Mesenchymal stem cell (in vitro differentiated cells and primary cell): Measurements from ENCODE around the gene TMEM240.
"Not testable (repeated sequence)": the region's sequence is repeated elsewhere in the genome, so short reads cannot be mapped to it uniquely, and the experiment has no call there.

ENCODE experiments used
- DNase-seq: peaks from one replicate; pipeline ENCODE4 v3.0.0-alpha.2; 2013
- H2AFZ ChIP-seq: one replicate; pipeline ENCODE4 v1.6.1; 2013; ENCODE audit warnings: low read depth, mild to moderate bottlenecking, control low read depth, inconsistent platforms, low read length, moderate library complexity
- H2AK5ac ChIP-seq: 2 replicates; pipeline ENCODE4 v1.6.1; 2013; ENCODE audit warnings: low read length, moderate library complexity, mild to moderate bottlenecking, inconsistent platforms; ENCODE audit not compliant: severe bottlenecking
- H2BK120ac ChIP-seq: one replicate; pipeline ENCODE4 v1.6.1; 2013; ENCODE audit warnings: low read depth, mild to moderate bottlenecking, inconsistent platforms, low read length, moderate library complexity
- H2BK12ac ChIP-seq, 2 experiments: one replicate each; pipeline ENCODE4 v1.6.1; 2013; ENCODE audit warnings: inconsistent platforms in 2 of 2, low read length in 2 of 2, mild to moderate bottlenecking in 2 of 2, moderate library complexity in 2 of 2, control low read depth in 1 of 2
- H2BK15ac ChIP-seq: one replicate; pipeline ENCODE4 v1.6.1; 2013; ENCODE audit warnings: mild to moderate bottlenecking, low read depth, inconsistent platforms; ENCODE audit not compliant: poor library complexity, severe bottlenecking
- H2BK5ac ChIP-seq: 2 replicates; pipeline ENCODE4 v1.6.1; 2013; ENCODE audit warnings: low read depth, mild to moderate bottlenecking, low read length, control low read depth, inconsistent platforms; ENCODE audit not compliant: poor library complexity, severe bottlenecking
- H3K14ac ChIP-seq, 2 experiments: one replicate each; pipeline ENCODE4 v1.6.1; 2013; ENCODE audit warnings: inconsistent platforms in 2 of 2, low read length in 2 of 2, control low read depth in 1 of 2, mild to moderate bottlenecking in 1 of 2, moderate library complexity in 1 of 2
- H3K18ac ChIP-seq, 2 experiments: one replicate each; pipeline ENCODE4 v1.6.1; 2013; ENCODE audit warnings: inconsistent platforms in 2 of 2, low read length in 2 of 2, control low read depth in 1 of 2, low read depth in 1 of 2, mild to moderate bottlenecking in 1 of 2
- H3K23ac ChIP-seq, 2 experiments: one replicate each; pipeline ENCODE4 v1.6.1; 2013; ENCODE audit warnings: inconsistent platforms in 2 of 2, low read length in 2 of 2, mild to moderate bottlenecking in 2 of 2, moderate library complexity in 2 of 2, control low read depth in 1 of 2
- H3K27ac ChIP-seq: 2 replicates; pipeline ENCODE4 v1.5.1; 2013; ENCODE audit warnings: mild to moderate bottlenecking, moderate library complexity, low read length, control low read depth, inconsistent platforms; ENCODE audit not compliant: poor library complexity, severe bottlenecking
- H3K27me3 ChIP-seq, 2 experiments: 2 replicates each; pipeline versions ENCODE4 v1.6.1 to v1.7.0; 2013; ENCODE audit warnings: low read length in 2 of 2, mild to moderate bottlenecking in 2 of 2, moderate library complexity in 2 of 2, control low read depth in 1 of 2, inconsistent platforms in 1 of 2; ENCODE audit not compliant: control insufficient read depth in 1 of 2, insufficient read depth in 1 of 2
- H3K36me3 ChIP-seq, 2 experiments: 2 replicates each; pipeline versions ENCODE4 v1.6.1 to v1.7.0; 2013; ENCODE audit warnings: low read length in 2 of 2, control low read depth in 1 of 2, inconsistent platforms in 1 of 2, low read depth in 1 of 2, mild to moderate bottlenecking in 1 of 2; ENCODE audit not compliant: insufficient read depth in 2 of 2, control insufficient read depth in 1 of 2
- H3K4ac ChIP-seq, 2 experiments: one replicate each; pipeline ENCODE4 v1.6.1; 2013; ENCODE audit warnings: inconsistent platforms in 2 of 2, low read length in 2 of 2, mild to moderate bottlenecking in 2 of 2, moderate library complexity in 2 of 2, control low read depth in 1 of 2, low read depth in 1 of 2
- H3K4me1 ChIP-seq: 2 replicates; pipeline ENCODE4 v1.6.1; 2013; ENCODE audit warnings: low read depth, low read length, control low read depth; ENCODE audit not compliant: control insufficient read depth, insufficient read depth
- H3K4me2 ChIP-seq: 2 replicates; pipeline ENCODE4 v1.6.1; 2013; ENCODE audit warnings: low read length, mild to moderate bottlenecking, inconsistent platforms; ENCODE audit not compliant: poor library complexity, severe bottlenecking
- H3K4me3 ChIP-seq, 2 experiments: 2 replicates each; pipeline versions ENCODE4 v1.5.1 to v1.7.0; 2013; ENCODE audit warnings: low read length in 2 of 2, mild to moderate bottlenecking in 2 of 2, control low read depth in 1 of 2, low read depth in 1 of 2; ENCODE audit not compliant: insufficient read depth in 1 of 2
- H3K79me1 ChIP-seq: replicated peaks from 2 replicates; pipeline ENCODE4 v1.6.1; 2013; ENCODE audit warnings: mild to moderate bottlenecking, control low read depth, low read length, inconsistent platforms; ENCODE audit not compliant: poor library complexity, severe bottlenecking
- H3K9ac ChIP-seq: 2 replicates; pipeline ENCODE4 v1.7.0; 2013; ENCODE audit warnings: mild to moderate bottlenecking, low read length, moderate library complexity
- H3K9me3 ChIP-seq: 2 replicates; pipeline ENCODE4 v1.7.0; 2013; ENCODE audit warnings: mild to moderate bottlenecking, low read length; ENCODE audit not compliant: control insufficient read depth
- H4K8ac ChIP-seq: one replicate; pipeline ENCODE4 v1.6.1; 2013; ENCODE audit warnings: inconsistent platforms, mild to moderate bottlenecking, low read length, moderate library complexity
- H4K91ac ChIP-seq: one replicate; pipeline ENCODE4 v1.6.1; 2013; ENCODE audit warnings: mild to moderate bottlenecking, low read length, inconsistent platforms
- WGBS: methylation state at CpG from one replicate; pipeline ENCODE4 v1.1.7; 2013; ENCODE audit warnings: mixed read lengths; 5-methylcytosine and 5-hydroxymethylcytosine counted together

Gene TMEM240

GRCh38 chr1:1534401-1535154, 5.8 kb downstream of the TMEM240 start:
- H3K27me3 ChIP-seq = no peaks in the 10 kb centered on the region
- H2BK15ac ChIP-seq = no peak overlapping the region
- peaks cover 15% of the 10 kb centered on the region for H3K9me3 ChIP-seq
- H3K79me1 ChIP-seq = peaks cover 33% of the 10 kb centered on the region
- WGBS = 93% methylated on average over 26 of the region's 31 CpGs
- H3K14ac ChIP-seq = no peak overlapping the region
- H2AFZ ChIP-seq = no peak overlapping the region
- no peak overlapping the region for H3K23ac ChIP-seq
- no peak overlapping the region for H3K4me2 ChIP-seq
- H2BK5ac ChIP-seq = no peak overlapping the region
- H2BK12ac ChIP-seq = no peak overlapping the region
- H3K36me3 ChIP-seq = peaks cover 31 to 84% of the 10 kb centered on the region in 2 experiments
- no peak overlapping the region for H3K4me3 ChIP-seq
- no peak overlapping the region for H3K27ac ChIP-seq
- H3K4ac ChIP-seq = no peak overlapping the region
- no peak overlapping the region for H2BK120ac ChIP-seq
- DNase-seq = no peak
- H4K91ac ChIP-seq = no peak overlapping the region
- no peak overlapping the region for H3K18ac ChIP-seq
- H2AK5ac ChIP-seq = no peak overlapping the region
- H4K8ac ChIP-seq = no peak overlapping the region
- H3K4me1 ChIP-seq = peaks cover 19% of the 10 kb centered on the region
- H3K9ac ChIP-seq = no peak overlapping the region

GRCh38 chr1:1533894-1534291, 6.5 kb downstream of the TMEM240 start:
- not testable (repeated sequence) for DNase-seq, H2AFZ ChIP-seq, H4K8ac ChIP-seq, H2BK120ac ChIP-seq, H3K4ac ChIP-seq, H2BK15ac ChIP-seq, H3K14ac ChIP-seq, H3K4me3 ChIP-seq, H3K18ac ChIP-seq, H3K9ac ChIP-seq, H3K23ac ChIP-seq, H2BK5ac ChIP-seq, H3K4me2 ChIP-seq, H2BK12ac ChIP-seq, H3K27ac ChIP-seq, H4K91ac ChIP-seq, H2AK5ac ChIP-seq, H3K27me3 ChIP-seq
- H3K9me3 ChIP-seq = peaks cover 15% of the 10 kb centered on the region
- H3K36me3 ChIP-seq = peaks cover 34 to 87% of the 10 kb centered on the region in 2 experiments
- H3K4me1 ChIP-seq = peaks cover 12% of the 10 kb centered on the region
- 90% methylated on average over 18 of the region's 18 CpGs for WGBS
- H3K79me1 ChIP-seq = peaks cover 34% of the 10 kb centered on the region

- not testable (repeated sequence) for H3K4me1 ChIP-seq
Measured at GRCh38 chr1:1533176-1533893, 7.1 kb downstream of the TMEM240 start.

GRCh38 chr1:1531947-1532346, 8.5 kb downstream of the TMEM240 start:
- no peak overlapping the region for H3K4me2 ChIP-seq
- no peak overlapping the region for H2BK120ac ChIP-seq
- no peak overlapping the region for H2BK12ac ChIP-seq
- no peak overlapping the region for H3K4ac ChIP-seq
- peaks cover 15% of the 10 kb centered on the region for H3K9me3 ChIP-seq
- H2AFZ ChIP-seq = no peak overlapping the region
- H3K23ac ChIP-seq = no peak overlapping the region
- H3K4me3 ChIP-seq = no peak overlapping the region
- DNase-seq = no peak
- H3K27me3 ChIP-seq = no peaks in the 10 kb centered on the region
- peaks cover 29 to 86% of the 10 kb centered on the region in 2 experiments for H3K36me3 ChIP-seq
- no peak overlapping the region for H3K18ac ChIP-seq
- no peak overlapping the region for H3K14ac ChIP-seq
- H2BK15ac ChIP-seq = no peak overlapping the region
- H2AK5ac ChIP-seq = no peak overlapping the region
- no peak overlapping the region for H3K27ac ChIP-seq
- H2BK5ac ChIP-seq = no peak overlapping the region
- H4K91ac ChIP-seq = no peak overlapping the region
- 99% methylated on average over 4 of the region's 4 CpGs for WGBS
- H4K8ac ChIP-seq = no peak overlapping the region
- peaks cover 2% of the 10 kb centered on the region for H3K4me1 ChIP-seq
- no peak overlapping the region for H3K9ac ChIP-seq
- H3K79me1 ChIP-seq = peaks cover 28% of the 10 kb centered on the region

More at GRCh38 chr1:1533176-1533893, 7.1 kb downstream of the TMEM240 start:
- Histone ChIP-seq H3K79me1 (peaks cover 32% of the 10 kb centered on the region), H3K9me3 (peaks cover 15% of the 10 kb centered on the region), H3K36me3 (peaks cover 32 to 87% of the 10 kb centered on the region in 2 experiments)
- H3K18ac ChIP-seq, H3K4ac ChIP-seq, H4K91ac ChIP-seq, H3K14ac ChIP-seq, H4K8ac ChIP-seq, H3K23ac ChIP-seq, H2AK5ac ChIP-seq, H2BK5ac ChIP-seq, DNase-seq, H3K27me3 ChIP-seq, H3K4me3 ChIP-seq, H3K9ac ChIP-seq, H2AFZ ChIP-seq, H3K4me2 ChIP-seq, H2BK120ac ChIP-seq, H2BK12ac ChIP-seq, H3K27ac ChIP-seq, H2BK15ac ChIP-seq: not testable (repeated sequence)
- WGBS = 90% methylated on average over 9 of the region's 22 CpGs
